Smooth muscle cell (in vitro differentiated cells): ENCODE data around the gene FXYD7. TPM values are rescaled to one million over a fixed set of nuclear protein-coding genes. Genes with fewer than 3 reads are reported as not detected.

ENCODE experiments used
- DNase-seq: peaks from one replicate; lab custom pipeline; 2025; ENCODE audit not compliant: unreplicated experiment; lab: John Stamatoyannopoulos, UW
- H2AFZ ChIP-seq: fragments of 200-600 bp; sonication (generic); 2 replicates; pipeline ENCODE4 v1.6.0; 2016; ENCODE audit warnings: antibody characterized with exemption, low read depth, mild to moderate bottlenecking
- H3F3A ChIP-seq: fragments of 200-600 bp; sonication (generic); 2 replicates; pipeline ENCODE4 v1.6.0; 2017; ENCODE audit warnings: antibody characterized with exemption, low read depth
- H3K27ac ChIP-seq: fragments of 200-600 bp; sonication (generic); 2 replicates; pipeline ENCODE4 v1.5.1; 2016; ENCODE audit warnings: low read depth, mild to moderate bottlenecking
- H3K27me3 ChIP-seq: fragments of 200-600 bp; sonication (generic); 2 replicates; pipeline ENCODE4 v1.6.1; 2016; ENCODE audit warnings: low read depth, mild to moderate bottlenecking
- H3K36me3 ChIP-seq: fragments of 200-600 bp; sonication (generic); 2 replicates; pipeline ENCODE4 v1.5.1; 2016; ENCODE audit warnings: low read depth
- H3K4me1 ChIP-seq: fragments of 200-600 bp; sonication (generic); 2 replicates; pipeline ENCODE4 v1.5.1; 2016; ENCODE audit warnings: low read depth
- H3K4me2 ChIP-seq: fragments of 200-600 bp; sonication (generic); 2 replicates; pipeline ENCODE4 v1.6.0; 2016; ENCODE audit warnings: mild to moderate bottlenecking
- H3K4me3 ChIP-seq: fragments of 200-600 bp; sonication (generic); 2 replicates; pipeline ENCODE4 v1.5.1; 2016; ENCODE audit warnings: mild to moderate bottlenecking
- H3K79me2 ChIP-seq: fragments of 200-600 bp; sonication (generic); 2 replicates; pipeline ENCODE4 v1.6.0; 2016; ENCODE audit warnings: low read depth, mild to moderate bottlenecking
- H3K9ac ChIP-seq: fragments of 200-600 bp; sonication (generic); 2 replicates; pipeline ENCODE4 v1.6.0; 2016; ENCODE audit warnings: low read depth
- H3K9me3 ChIP-seq: fragments of 200-600 bp; sonication (generic); replicated peaks from 2 replicates; pipeline ENCODE4 v1.5.1; 2016; ENCODE audit warnings: low read depth
- H4K20me1 ChIP-seq: fragments of 200-600 bp; sonication (generic); 2 replicates; pipeline ENCODE4 v1.6.0; 2016; ENCODE audit warnings: low read depth
- whole genome bisulfite sequencing: methylation state at CpG from one replicate; pipeline ENCODE4 v1.1.7; 2016; ENCODE audit warnings: low lambda C conversion rate; 5-methylcytosine and 5-hydroxymethylcytosine counted together
- polyA plus RNA-seq: library from polyadenylated mRNA; unstranded; fragments of >200 nt; fragmentation: Nextera tagmentation; extraction: Ambion mirVana; gene quantifications from 2 replicates; pipeline ENCODE4 v1.2.1, GENCODE V29; 2016
- total RNA-seq: library from RNA; depleted of rRNA; stranded (reverse); fragments of >200 nt; gene quantifications from 2 replicates; pipeline ENCODE4 v1.2.3, GENCODE V29; 2014
- TF ChIP-seq, protein P1 (sequence below): fragments of 200-600 bp; sonication (generic); IDR thresholded peaks from 2 replicates; pipeline ENCODE4 v1.5.1; 2017; ENCODE audit warnings: borderline replicate concordance, mild to moderate bottlenecking, antibody characterized with exemption; ENCODE audit not compliant: insufficient read depth, poor library complexity, severe bottlenecking

The FXYD7 gene
- total and polyA plus RNA-seq, 2 experiments from 2014 or later = not detected

DNA sequence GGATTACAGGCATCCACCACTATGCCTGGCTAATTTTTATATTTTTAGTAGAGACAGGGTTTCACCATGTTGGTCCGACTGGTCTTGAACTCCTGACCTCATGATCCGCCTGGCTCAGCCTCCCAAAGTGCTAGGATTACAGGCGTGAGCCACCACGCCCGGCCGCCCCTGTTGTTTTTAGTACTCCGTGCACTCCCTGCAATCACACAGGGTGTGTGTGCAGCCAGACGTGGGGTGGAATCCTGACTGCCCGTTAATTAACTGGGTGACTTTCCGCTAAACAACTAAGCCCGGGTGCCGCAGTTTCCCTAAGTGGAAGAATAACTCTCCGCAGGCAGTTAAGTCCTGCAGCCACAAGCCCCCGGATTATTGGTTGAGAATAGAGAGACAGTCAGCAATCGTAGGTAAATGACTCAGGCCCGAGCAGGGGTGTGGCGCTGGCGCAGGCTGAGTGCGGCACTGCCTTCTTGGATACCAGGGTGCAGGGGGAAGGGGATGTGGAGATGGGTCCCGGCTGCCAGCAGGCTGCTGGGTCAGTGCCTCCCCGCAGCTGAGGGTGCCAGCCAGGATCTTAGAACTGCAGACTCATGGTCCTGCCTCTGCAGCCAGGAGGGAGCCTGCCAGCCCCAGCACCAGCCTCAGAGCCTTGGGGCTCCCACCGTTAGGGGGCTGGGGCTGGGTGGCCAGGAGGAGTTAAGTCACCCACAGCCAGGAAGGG lies 33.5 kb upstream of the FXYD7 start:
- H3K9me3 ChIP-seq = no peaks in the 10 kb centered on the region
- H3K27me3 ChIP-seq = no peaks in the 10 kb centered on the region
- H3K4me3 ChIP-seq = no peak overlapping the region
- H3K27ac ChIP-seq = no peak overlapping the region
- H3K9ac ChIP-seq = no peak overlapping the region
- H3K4me1 ChIP-seq = no peaks in the 10 kb centered on the region
- no peak overlapping the region for H2AFZ ChIP-seq
- no peak overlapping the region for H3K4me2 ChIP-seq
- no peak for DNase-seq
- H3K36me3 ChIP-seq = no peaks in the 10 kb centered on the region
- no peaks in the 10 kb centered on the region for H3K79me2 ChIP-seq
- TF ChIP-seq, protein P1, sequence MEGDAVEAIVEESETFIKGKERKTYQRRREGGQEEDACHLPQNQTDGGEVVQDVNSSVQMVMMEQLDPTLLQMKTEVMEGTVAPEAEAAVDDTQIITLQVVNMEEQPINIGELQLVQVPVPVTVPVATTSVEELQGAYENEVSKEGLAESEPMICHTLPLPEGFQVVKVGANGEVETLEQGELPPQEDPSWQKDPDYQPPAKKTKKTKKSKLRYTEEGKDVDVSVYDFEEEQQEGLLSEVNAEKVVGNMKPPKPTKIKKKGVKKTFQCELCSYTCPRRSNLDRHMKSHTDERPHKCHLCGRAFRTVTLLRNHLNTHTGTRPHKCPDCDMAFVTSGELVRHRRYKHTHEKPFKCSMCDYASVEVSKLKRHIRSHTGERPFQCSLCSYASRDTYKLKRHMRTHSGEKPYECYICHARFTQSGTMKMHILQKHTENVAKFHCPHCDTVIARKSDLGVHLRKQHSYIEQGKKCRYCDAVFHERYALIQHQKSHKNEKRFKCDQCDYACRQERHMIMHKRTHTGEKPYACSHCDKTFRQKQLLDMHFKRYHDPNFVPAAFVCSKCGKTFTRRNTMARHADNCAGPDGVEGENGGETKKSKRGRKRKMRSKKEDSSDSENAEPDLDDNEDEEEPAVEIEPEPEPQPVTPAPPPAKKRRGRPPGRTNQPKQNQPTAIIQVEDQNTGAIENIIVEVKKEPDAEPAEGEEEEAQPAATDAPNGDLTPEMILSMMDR = no peak
- no peaks in the 10 kb centered on the region for H3F3A ChIP-seq
- no peaks in the 10 kb centered on the region for H4K20me1 ChIP-seq
- WGBS = 77% methylated on average over 22 of the region's 22 CpGs

DNA sequence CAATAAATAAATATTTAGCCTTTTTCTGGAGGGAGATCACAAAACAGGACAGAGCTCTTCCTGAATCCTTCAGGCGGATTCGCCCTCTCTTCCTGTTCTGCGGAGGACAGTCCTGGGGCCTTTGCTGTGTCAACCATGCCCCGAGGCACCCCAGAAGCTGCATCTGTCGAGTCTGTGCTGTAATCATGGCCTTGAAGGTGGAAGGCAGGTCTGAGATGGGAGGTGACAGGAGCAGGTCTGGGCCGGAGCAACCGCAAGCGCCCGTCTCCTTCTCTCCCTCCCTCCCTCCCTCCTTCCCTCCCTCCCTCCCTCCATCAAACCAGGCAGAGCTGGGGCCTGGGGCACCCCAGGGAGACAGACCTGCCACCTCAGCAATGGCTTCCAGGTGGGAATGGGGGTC lies 32.1 kb upstream of the FXYD7 start:
- WGBS = 65% methylated on average over 9 of the region's 9 CpGs
- Histone ChIP-seq H3K9me3 (no peaks in the 10 kb centered on the region), H3K9ac (no peak overlapping the region), H3K36me3 (no peaks in the 10 kb centered on the region), H3K4me2 (no peak overlapping the region), H3F3A (no peaks in the 10 kb centered on the region), H3K4me1 (peaks cover 7% of the 10 kb centered on the region), H4K20me1 (no peaks in the 10 kb centered on the region), H3K27me3 (no peaks in the 10 kb centered on the region), H3K27ac (no peak overlapping the region), H2AFZ (no peak overlapping the region), H3K4me3 (no peak overlapping the region), H3K79me2 (no peaks in the 10 kb centered on the region)
- DNase-seq = no peak
- TF ChIP-seq, protein P1 = no peak

DNA sequence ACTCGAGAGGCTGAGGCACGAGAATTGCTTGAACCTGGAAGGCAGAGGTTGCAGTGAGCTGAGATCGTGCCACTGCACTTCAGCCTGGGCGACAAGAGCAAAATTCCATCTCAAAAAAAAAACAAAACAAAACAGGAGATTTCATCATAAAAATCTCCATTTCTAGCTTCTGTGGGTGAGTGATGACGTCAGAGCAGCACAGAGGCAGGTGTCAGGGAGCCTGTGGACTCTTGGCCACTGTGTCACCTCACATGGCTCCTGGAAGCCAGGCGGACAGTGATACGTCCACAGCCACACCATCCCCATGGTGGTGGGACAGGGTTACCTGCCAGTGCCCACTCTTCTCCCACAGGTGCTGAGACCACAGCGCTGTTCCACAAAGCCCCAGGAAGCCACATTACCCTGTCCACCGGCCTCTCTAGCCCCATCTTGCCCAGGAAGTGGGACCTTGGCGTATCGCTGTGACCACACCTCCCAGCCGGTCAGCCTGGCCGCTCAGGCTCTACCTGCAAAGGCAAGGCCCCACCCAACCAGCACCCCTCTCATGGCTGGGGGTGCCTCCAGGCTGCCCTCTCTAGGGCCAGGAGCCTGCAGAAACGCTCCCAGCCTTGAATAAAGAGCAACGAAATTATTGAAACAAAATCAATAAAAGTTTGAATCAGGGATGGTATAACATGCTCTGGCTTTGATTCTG lies 29.9 kb upstream of the FXYD7 start:
- no peak overlapping the region for H3K27ac ChIP-seq
- H3F3A ChIP-seq = no peaks in the 10 kb centered on the region
- no peaks in the 10 kb centered on the region for H3K79me2 ChIP-seq
- DNase-seq = no peak
- peaks cover 7% of the 10 kb centered on the region for H3K4me1 ChIP-seq
- H3K9me3 ChIP-seq = no peaks in the 10 kb centered on the region
- H3K27me3 ChIP-seq = no peaks in the 10 kb centered on the region
- no peaks in the 10 kb centered on the region for H4K20me1 ChIP-seq
- no peak overlapping the region for H3K9ac ChIP-seq
- no peak overlapping the region for H3K4me3 ChIP-seq
- H3K36me3 ChIP-seq = no peaks in the 10 kb centered on the region
- 93% methylated on average over 15 of the region's 15 CpGs for WGBS
- no peak overlapping the region for H3K4me2 ChIP-seq
- TF ChIP-seq, protein P1 = no peak
- H2AFZ ChIP-seq = no peak overlapping the region
